Right ventricle myocardium inferior (tissue), 1 donor: Measurements from ENCODE around the gene PTGIS. TPM values are rescaled to one million over a fixed set of nuclear protein-coding genes. Genes with fewer than 3 reads are reported as not detected.

Experiments
- ATAC-seq: fragments of 200-7000 bp; cut with Tn5 transposase; one replicate; pipeline ENCODE4 v1.9.1; 2020; ENCODE audit warnings: mild to moderate bottlenecking, moderate library complexity
- DNase-seq: peaks from one replicate; pipeline ENCODE4 v3.0.0; 2021; ENCODE audit errors: missing footprints
- intact Hi-C: fragments of 100-400 bp; cut with DNase I; formaldehyde crosslinking; loops from one replicate; pipeline ENCODE4 v1.11.0; 2022
- total RNA-seq: library from RNA; stranded (reverse); fragmentation: NEBNext Ultra II Directional; extraction: Animal tissue kit (Norgen Biotek cat#: 25700); gene quantifications from one replicate; pipeline ENCODE4 v1.2.1, GENCODE V29; 2021
- donor health status: DM: no; HTN: yes; CAD: no; lungs with severe emphysema.

The PTGIS gene
- total RNA-seq, 1 donor from 2014 or later: 24.2 TPM

- intact Hi-C loops: no loop called here
- DNase-seq (no peak), ATAC-seq (no peak)
Measured at GRCh38 chr20:49466114-49466912, 101.6 kb downstream of the PTGIS start.

- intact Hi-C loops: no loop called here
- no peak for DNase-seq
- ATAC-seq: no peak
Measured at GRCh38 chr20:49464556-49464955, 103.4 kb downstream of the PTGIS start.

GRCh38 chr20:49462626-49463025, 105.3 kb downstream of the PTGIS start:
- ATAC-seq (no peak), DNase-seq (no peak)
- intact Hi-C loops: no loop called here

GRCh38 chr20:49461894-49462620, 105.9 kb downstream of the PTGIS start:
- intact Hi-C loops: no loop called here
- DNase-seq (no peak), ATAC-seq (no peak)

GRCh38 chr20:49460916-49461315, 107.0 kb downstream of the PTGIS start:
- DNase-seq: no peak
- intact Hi-C loops: no loop called here
- ATAC-seq: no peak

- intact Hi-C loops: no loop called here
- DNase-seq (no peak), ATAC-seq (no peak)
Measured at GRCh38 chr20:49460131-49460530, 107.8 kb downstream of the PTGIS start.

- no peak for DNase-seq
- no peak for ATAC-seq
- intact Hi-C loops: no loop called here
Measured at GRCh38 chr20:49459684-49460083, 108.3 kb downstream of the PTGIS start.

- intact Hi-C loops: no loop called here
- DNase-seq: no peak
- no peak for ATAC-seq
Measured at GRCh38 chr20:49457444-49457843, 110.5 kb downstream of the PTGIS start.

GRCh38 chr20:49456646-49457045, 111.3 kb downstream of the PTGIS start:
- ATAC-seq (no peak), DNase-seq (no peak)
- intact Hi-C loops: no loop called here

- intact Hi-C loops: no loop called here
- ATAC-seq (no peak), DNase-seq (no peak)
Measured at GRCh38 chr20:49455691-49456090, 112.2 kb downstream of the PTGIS start.

Other genes starting within 250 kb of the PTGIS start
- 0.81 TPM for gene KCNB1, start 85.5 kb downstream of the PTGIS start, total RNA-seq
- gene B4GALT5, start 145.7 kb upstream of the PTGIS start, total RNA-seq: 44.0 TPM
- gene SLC9A8, start 244.7 kb upstream of the PTGIS start, total RNA-seq: 4.7 TPM